Activated naive CD4-positive, alpha-beta T cell treated with anti-CD3 and anti-CD28 coated beads for 36 hours (primary cell): ENCODE measurements around the gene AHSA1. TPM values are rescaled to one million over a fixed set of nuclear protein-coding genes. Genes with fewer than 3 reads are reported as not detected.

Experiments used
- CTCF ChIA-PET: fragments of 350-600 bp; sonication (Branson Sonifier 250); formaldehyde crosslinking; loops from one replicate; lab custom pipeline; 2021; ENCODE audit warnings: antibody characterized with exemption; lab: Charles Lee
- DNase-seq: peaks from one replicate; pipeline ENCODE4 v3.0.0-alpha.2; 2020
- H3K27ac Mint-ChIP-seq: one replicate; pipeline ENCODE4 v1.8.0; 2021; ENCODE audit warnings: mild to moderate bottlenecking, mixed read lengths
- H3K27me3 Mint-ChIP-seq: one replicate; pipeline ENCODE4 v1.8.0; 2021; ENCODE audit warnings: low read depth, mixed read lengths
- H3K36me3 Mint-ChIP-seq: one replicate; pipeline ENCODE4 v1.8.0; 2021; ENCODE audit warnings: low read depth, mixed read lengths
- H3K4me1 Mint-ChIP-seq: one replicate; pipeline ENCODE4 v1.8.0; 2021; ENCODE audit warnings: low read depth, mixed read lengths
- H3K4me3 Mint-ChIP-seq: one replicate; pipeline ENCODE4 v1.8.0; 2021; ENCODE audit warnings: mild to moderate bottlenecking, moderate library complexity, mixed read lengths
- H3K9me3 Mint-ChIP-seq: one replicate; pipeline ENCODE4 v1.8.0; 2021; ENCODE audit warnings: mixed read lengths
- intact Hi-C: fragments of 100-400 bp; cut with micrococcal nuclease; formaldehyde crosslinking; loops from one replicate; pipeline ENCODE4 v1.15.1; 2023
- total RNA-seq, 2 experiments: library from RNA; stranded (reverse); gene quantifications; one replicate each; pipeline ENCODE4 v1.2.3, GENCODE V29; 2021

Gene AHSA1
- total RNA-seq, 2 experiments from 2014 or later = 230 to 246 TPM

DNA sequence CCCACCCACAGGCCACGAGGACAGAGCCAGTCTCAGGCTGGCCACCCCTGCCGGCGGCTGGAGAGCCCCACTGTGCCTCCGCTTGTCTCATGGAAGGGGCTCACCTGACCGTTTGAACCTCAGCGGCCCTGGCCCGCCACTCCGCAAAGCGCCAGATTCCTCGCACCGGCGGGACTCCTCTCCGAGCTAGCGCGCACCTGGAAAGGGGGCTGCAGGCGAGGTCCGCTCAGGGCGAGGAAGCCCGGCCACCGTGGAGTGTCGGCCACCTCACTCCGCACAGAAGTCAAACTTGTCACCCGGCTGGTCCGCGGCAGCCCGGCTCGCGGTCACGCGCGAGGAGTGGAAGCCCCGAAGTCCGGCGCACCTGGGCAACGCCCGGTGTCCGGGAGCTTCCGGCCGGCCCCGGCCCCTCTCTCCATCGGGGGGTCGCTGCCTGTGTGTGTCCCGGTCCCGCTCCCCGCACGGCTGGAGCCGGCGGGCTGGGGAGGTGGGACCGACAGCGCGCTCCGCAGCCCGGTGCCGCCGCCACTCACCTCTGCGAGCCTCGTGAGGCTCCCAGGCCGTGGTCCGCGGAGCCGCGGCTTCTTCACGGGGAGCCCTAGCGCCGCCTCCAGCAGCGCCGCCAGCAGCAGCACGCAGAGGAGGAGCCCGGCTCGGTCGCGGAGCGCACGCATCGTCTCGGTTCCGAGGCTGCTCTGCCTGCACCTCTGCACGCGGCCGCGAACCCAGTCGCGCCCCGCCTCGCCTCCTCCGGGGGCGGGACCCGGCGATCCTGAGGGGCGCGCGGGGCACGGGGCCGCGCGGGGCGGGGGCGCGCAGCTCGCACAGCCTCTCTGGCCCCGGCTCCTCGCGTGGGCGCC lies 40.5 kb downstream of the AHSA1 start, which contains the start of gene ISM2:
ISM2 (minus strand) TSS at position 697 of the 860 bp plus-strand sequence; CDS start at position 674, 23 bp downstream.
- H3K9me3 Mint-ChIP-seq = peaks cover 5% of the 10 kb centered on the region
- intact Hi-C loops = no loop called here
- H3K36me3 Mint-ChIP-seq = no peaks in the 10 kb centered on the region
- peaks cover 36% of the 10 kb centered on the region for H3K27me3 Mint-ChIP-seq
- CTCF ChIA-PET = no interaction called here
- H3K4me3 Mint-ChIP-seq = peak within 1 kb of the TSS; percentile 52
- DNase-seq = peak; percentile 43
- peaks cover 4% of the 10 kb centered on the region for H3K4me1 Mint-ChIP-seq
- no peak within 1 kb of the TSS for H3K27ac Mint-ChIP-seq

DNA sequence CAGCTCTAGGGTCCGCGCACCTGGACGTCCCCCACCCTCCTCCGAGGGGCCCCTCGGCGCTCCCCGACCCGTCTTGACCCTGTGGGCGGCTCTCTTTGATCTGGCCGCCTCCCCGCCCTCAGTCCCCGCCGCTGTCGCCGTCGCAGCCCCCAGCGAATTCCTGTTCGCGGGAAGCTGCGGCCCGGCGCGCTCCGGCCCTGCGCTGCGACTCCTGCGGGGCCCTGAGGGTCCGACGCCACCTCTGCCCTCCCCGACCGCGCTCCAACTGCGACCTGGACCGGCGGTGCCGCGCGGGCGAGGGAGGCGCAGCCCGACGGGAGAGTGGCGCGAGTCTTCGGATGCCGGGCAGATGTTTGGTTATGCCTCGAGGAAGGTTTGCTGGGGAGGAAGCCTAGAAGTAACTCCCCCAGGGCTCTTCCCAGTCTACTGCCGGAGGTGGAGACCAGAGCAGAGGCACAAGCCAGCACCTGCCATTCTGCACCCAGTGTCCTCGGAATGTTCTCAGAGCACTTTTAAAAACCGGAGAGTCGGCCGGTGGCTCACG lies 41.2 kb downstream of the AHSA1 start:
- Mint-ChIP-seq H3K4me3 (peak overlapping the region; percentile 50), H3K27me3 (peaks cover 36% of the 10 kb centered on the region), H3K4me1 (peaks cover 4% of the 10 kb centered on the region), H3K27ac (no peak overlapping the region), H3K36me3 (no peaks in the 10 kb centered on the region), H3K9me3 (peaks cover 6% of the 10 kb centered on the region)
- CTCF ChIA-PET = no interaction called here
- intact Hi-C loops = no loop called here
- no peak for DNase-seq

DNA sequence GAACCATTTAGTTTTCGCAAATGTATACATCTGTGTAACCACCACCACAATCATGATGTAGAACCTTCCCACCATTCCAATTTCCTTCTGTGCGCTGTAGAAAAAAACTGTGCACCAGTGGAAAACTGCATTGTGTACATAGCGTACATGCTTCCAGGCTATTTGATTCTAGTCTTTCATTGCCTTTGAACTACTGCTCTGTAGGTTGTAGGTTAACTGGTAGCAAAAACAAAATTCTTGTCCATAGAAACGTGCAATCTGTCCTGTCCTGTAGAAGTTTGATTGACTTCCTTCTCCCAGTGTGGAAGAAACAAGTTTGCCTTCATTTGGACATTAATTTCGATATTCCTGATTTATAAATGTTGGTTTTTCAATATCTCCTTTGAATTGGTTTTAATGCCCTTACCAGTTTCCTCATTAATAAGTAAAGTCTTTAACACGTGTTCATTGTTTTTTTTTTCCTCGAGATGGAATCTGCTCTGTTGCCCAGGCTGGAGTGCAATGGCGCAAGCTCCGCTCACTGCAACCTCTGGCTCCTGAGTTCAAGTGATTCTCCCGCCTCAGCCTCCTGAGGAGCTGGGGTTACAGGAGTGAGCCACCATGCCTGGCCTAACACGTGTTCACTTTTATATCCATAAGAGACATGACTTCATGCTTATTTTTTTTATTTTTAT lies 44.4 kb downstream of the AHSA1 start:
- H3K9me3 Mint-ChIP-seq = peaks cover 6% of the 10 kb centered on the region
- CTCF ChIA-PET = no interaction called here
- no peak for DNase-seq
- peaks cover 25% of the 10 kb centered on the region for H3K27me3 Mint-ChIP-seq
- H3K4me3 Mint-ChIP-seq = no peak overlapping the region
- H3K27ac Mint-ChIP-seq = no peak overlapping the region
- peaks cover 4% of the 10 kb centered on the region for H3K4me1 Mint-ChIP-seq
- H3K36me3 Mint-ChIP-seq = peaks cover 3% of the 10 kb centered on the region
- intact Hi-C loops = no loop called here

DNA sequence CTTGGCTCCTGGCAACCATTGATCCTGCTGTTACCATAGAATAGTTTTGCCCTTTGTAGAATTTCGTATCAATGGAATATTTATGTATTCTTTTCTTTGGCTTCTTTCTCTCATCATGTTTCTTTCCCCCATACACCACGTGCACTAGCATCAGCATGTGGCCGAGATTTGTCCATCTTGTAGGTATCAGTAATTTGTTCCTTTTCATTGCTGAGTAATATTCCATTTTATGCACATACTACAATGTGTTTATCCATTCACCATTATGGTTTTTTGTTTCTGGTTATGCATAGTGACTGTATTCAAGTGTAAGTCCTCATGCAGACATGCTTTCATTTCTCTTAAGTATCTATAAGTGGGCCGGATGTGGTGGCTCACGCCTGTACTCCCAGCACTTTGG lies 45.2 kb downstream of the AHSA1 start:
- H3K4me3 Mint-ChIP-seq = no peak overlapping the region
- peaks cover 17% of the 10 kb centered on the region for H3K27me3 Mint-ChIP-seq
- peaks cover 10% of the 10 kb centered on the region for H3K36me3 Mint-ChIP-seq
- no peak for DNase-seq
- no peak overlapping the region for H3K27ac Mint-ChIP-seq
- intact Hi-C loops = no loop called here
- CTCF ChIA-PET = no interaction called here
- H3K4me1 Mint-ChIP-seq = no peaks in the 10 kb centered on the region
- peaks cover 6% of the 10 kb centered on the region for H3K9me3 Mint-ChIP-seq

DNA sequence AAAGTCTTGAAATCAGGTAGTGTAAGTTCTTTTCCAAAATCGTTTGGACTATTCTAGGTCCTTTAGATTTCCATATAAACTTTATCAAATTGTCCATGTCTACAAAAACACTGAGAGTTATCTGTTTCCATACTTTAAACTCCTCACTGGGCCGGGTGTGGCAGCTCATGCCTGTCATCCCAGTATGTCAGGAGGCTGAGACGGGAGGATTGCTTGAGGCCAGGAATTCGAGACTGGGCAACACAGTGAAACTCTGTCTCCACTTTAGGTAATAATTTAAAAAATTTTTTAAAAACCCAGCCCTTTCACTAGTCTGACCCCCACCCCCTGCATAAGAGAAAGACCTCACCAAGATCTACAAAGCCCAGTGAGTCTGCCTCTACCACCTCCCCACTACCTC lies 47.1 kb downstream of the AHSA1 start:
- no peak overlapping the region for H3K4me3 Mint-ChIP-seq
- no peaks in the 10 kb centered on the region for H3K4me1 Mint-ChIP-seq
- peaks cover 6% of the 10 kb centered on the region for H3K9me3 Mint-ChIP-seq
- H3K27ac Mint-ChIP-seq = no peak overlapping the region
- CTCF ChIA-PET = interaction anchor here (0.6 kb wide), 1 partner anchor 132 kb away, joined by 3 read pairs; no protein-coding TSS in a partner anchor
- intact Hi-C loops = no loop called here
- peaks cover 7% of the 10 kb centered on the region for H3K27me3 Mint-ChIP-seq
- H3K36me3 Mint-ChIP-seq = peaks cover 18% of the 10 kb centered on the region
- DNase-seq = no peak

DNA sequence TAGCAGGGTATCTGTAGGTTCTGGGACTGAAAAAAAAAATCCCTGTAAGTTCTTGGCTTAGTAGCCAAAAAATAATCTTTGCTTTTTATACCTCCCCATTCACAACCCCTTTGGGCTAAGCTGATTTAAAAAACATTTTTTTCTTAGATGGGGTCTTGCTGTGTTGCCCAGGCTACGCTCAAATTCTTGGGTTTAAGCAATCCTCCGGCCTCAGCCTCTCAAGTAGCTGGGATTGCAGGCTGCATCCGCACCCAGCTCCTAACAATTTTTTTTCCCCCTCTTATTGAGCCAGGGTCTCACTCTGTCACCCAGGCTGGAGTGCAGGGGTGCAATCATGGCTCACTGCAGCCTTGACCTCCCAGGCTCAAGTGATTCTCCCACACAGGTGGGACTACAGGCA lies 49.9 kb downstream of the AHSA1 start:
- CTCF ChIA-PET = interaction anchor here (0.5 to 1.4 kb wide), 3 partner anchors 21 to 269 kb away, joined by 3 to 4 read pairs (median 3); no protein-coding TSS in a partner anchor

DNA sequence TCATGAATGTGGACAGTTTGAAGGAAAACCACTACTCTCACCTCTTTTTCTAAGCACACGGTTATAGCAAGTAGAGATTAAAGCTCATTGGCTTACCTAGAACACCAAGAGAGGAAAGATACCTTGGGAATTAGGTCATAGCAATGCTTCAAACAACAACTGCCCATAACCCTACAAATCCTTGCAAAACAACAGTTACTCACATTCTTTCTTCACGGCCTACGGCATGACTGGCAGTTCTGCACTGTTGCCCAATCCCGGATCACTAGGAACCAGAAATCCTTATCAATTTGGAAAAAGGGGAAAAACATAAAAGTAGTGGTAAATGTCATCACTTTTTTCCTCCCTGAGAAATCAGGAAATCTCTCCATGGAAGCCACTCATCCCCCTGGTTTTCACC lies 50.4 kb downstream of the AHSA1 start:
- Mint-ChIP-seq H3K4me1 (no peaks in the 10 kb centered on the region), H3K27ac (no peak overlapping the region), H3K27me3 (no peaks in the 10 kb centered on the region), H3K36me3 (peaks cover 40% of the 10 kb centered on the region), H3K9me3 (peaks cover 2% of the 10 kb centered on the region), H3K4me3 (no peak overlapping the region)
- intact Hi-C loops = no loop called here
- DNase-seq = no peak
- CTCF ChIA-PET = interaction anchor here (0.5 to 1.4 kb wide), 2 partner anchors 49 to 269 kb away, joined by 3 to 4 read pairs; no protein-coding TSS in a partner anchor

More for the DNA sequence above, 49.9 kb downstream of the AHSA1 start:
- Mint-ChIP-seq H3K9me3 (peaks cover 6% of the 10 kb centered on the region), H3K27ac (no peak overlapping the region), H3K4me1 (no peaks in the 10 kb centered on the region), H3K4me3 (no peak overlapping the region), H3K27me3 (no peaks in the 10 kb centered on the region), H3K36me3 (peaks cover 40% of the 10 kb centered on the region)
- DNase-seq = no peak
- intact Hi-C loops = no loop called here

DNA sequence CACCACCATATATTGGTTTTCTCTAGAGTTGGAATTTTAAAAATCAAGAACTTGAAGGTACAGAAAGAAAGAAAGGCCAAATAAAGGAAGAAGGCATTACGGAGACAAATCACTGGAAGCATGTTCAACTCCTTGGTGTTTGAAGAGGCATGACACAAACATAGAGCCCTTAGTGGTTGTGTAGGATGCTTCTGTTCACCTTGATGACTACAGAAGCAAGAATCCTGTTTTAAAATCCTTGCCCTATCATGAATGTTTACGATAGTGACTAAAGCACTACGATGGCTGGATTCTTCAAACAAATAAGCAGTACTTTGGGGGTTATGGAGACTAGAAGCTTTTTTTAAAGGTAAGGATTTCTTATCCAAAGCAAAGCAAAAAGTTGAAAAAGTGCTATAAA lies 51.0 kb downstream of the AHSA1 start:
- intact Hi-C loops = no loop called here
- Mint-ChIP-seq H3K4me3 (no peak overlapping the region), H3K27me3 (no peaks in the 10 kb centered on the region), H3K36me3 (peaks cover 43% of the 10 kb centered on the region), H3K9me3 (no peaks in the 10 kb centered on the region), H3K27ac (no peak overlapping the region), H3K4me1 (no peaks in the 10 kb centered on the region)
- CTCF ChIA-PET = interaction anchor here (1.4 kb wide), 1 partner anchor 50 kb away, joined by 4 read pairs; no protein-coding TSS in a partner anchor
- no peak for DNase-seq

DNA sequence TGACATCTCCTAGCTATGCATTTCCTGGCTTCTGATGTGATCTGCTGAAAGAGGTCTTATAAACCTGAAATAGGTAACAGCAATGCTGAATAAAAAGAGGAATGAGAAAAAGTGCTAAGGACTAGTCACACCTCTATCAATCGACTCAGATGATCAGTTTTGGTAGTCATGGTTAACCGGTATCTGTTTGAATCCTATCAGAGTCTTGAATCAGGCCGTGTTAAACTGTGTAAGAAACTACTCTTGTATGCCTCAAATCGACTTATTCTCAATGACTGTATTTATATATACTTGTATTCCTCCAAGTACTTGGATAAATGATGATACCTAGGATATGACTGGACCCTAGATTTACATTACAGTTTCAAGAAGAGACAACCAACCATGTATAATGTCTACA lies 51.5 kb downstream of the AHSA1 start:
- no peak overlapping the region for H3K4me3 Mint-ChIP-seq
- peaks cover 43% of the 10 kb centered on the region for H3K36me3 Mint-ChIP-seq
- H3K9me3 Mint-ChIP-seq = no peaks in the 10 kb centered on the region
- intact Hi-C loops = no loop called here
- no peak overlapping the region for H3K27ac Mint-ChIP-seq
- CTCF ChIA-PET = no interaction called here
- no peaks in the 10 kb centered on the region for H3K27me3 Mint-ChIP-seq
- no peaks in the 10 kb centered on the region for H3K4me1 Mint-ChIP-seq
- no peak for DNase-seq

DNA sequence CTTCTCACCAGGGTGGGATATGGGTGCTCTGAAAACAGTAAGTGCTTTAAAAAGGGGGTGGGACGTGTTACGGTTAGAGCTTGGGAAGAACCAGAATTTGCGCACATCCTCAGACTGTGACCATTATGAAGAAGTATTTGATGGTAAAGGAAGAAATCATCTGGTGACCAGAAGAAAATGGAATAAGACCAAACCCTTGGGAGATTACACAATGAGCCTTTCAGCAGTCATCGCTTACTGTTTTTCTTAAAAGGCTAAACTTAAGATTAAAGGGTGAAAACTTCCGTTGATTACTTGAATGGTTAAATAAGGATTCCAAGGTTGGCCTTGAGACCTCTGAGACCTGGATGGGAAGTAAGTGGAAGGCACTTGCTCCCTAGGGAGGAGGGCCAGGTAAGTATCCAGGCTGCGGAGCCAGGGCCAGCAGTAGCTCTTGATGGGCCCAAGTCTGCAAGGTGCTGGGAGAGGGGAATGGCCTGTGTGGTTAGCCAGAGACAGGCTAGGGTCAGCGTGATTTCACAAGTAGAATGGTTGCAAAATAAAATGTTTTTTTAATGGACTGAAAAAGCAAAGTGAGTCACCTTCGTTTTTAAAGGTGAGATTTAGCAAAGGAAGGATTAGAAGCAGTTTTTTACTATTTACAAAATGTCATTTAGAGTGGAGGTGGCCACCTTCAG lies 53.7 kb downstream of the AHSA1 start:
- Mint-ChIP-seq H3K27me3 (no peaks in the 10 kb centered on the region), H3K9me3 (no peaks in the 10 kb centered on the region), H3K27ac (no peak overlapping the region), H3K4me3 (no peak overlapping the region), H3K36me3 (peaks cover 51% of the 10 kb centered on the region), H3K4me1 (no peaks in the 10 kb centered on the region)
- CTCF ChIA-PET = interaction anchor here (0.5 to 0.7 kb wide), 2 partner anchors 17 to 225 kb away, joined by 3 to 4 read pairs; no protein-coding TSS in a partner anchor
- DNase-seq = no peak
- intact Hi-C loops = no loop called here

DNA sequence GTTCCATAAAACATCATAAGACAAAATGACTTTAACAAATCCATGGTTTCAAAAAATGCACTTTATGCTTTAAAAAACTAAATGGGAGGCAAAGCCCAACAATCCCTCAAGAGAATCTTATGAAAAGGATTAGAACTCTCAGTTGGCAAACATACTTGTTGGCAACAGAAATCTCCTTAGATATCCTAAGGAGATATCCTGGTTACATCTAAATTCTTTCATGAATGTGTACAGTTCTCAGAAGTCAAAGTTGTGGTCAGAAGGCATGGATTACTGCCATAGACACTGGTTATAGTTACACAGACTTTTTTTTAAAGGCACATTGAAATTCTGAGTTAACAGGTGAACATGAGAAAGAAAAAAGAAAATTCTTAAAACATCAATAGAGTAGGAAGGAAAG lies 58.2 kb downstream of the AHSA1 start:
- no peak for DNase-seq
- Mint-ChIP-seq H3K4me3 (no peak overlapping the region), H3K9me3 (no peaks in the 10 kb centered on the region), H3K27ac (no peak overlapping the region), H3K36me3 (peaks cover 50% of the 10 kb centered on the region), H3K27me3 (no peaks in the 10 kb centered on the region), H3K4me1 (no peaks in the 10 kb centered on the region)
- intact Hi-C loops = no loop called here
- CTCF ChIA-PET = interaction anchor here (0.9 kb wide), 1 partner anchor 9 kb away, joined by 3 read pairs; no protein-coding TSS in a partner anchor
